Renal cortex interstitium (tissue), 11 donors: Measurements from ENCODE around the gene CDK5. TPM values are rescaled to one million over a fixed set of nuclear protein-coding genes. Genes with fewer than 3 reads are reported as not detected.
A peak's percentile ranks its signal among the peaks of the same experiment; 100 is the strongest.
"Not testable (repeated sequence)": the region's sequence is repeated elsewhere in the genome, so short reads cannot be mapped to it uniquely, and the experiment has no call there.

Experiments used
- DNase-seq, 11 donors: peaks; one replicate each; pipeline ENCODE4 v3.0.0-alpha.2; 2013; ENCODE audit warnings: low read depth in 9 of 11, low spot score in 4 of 11; ENCODE audit errors: extremely low read depth in 1 of 11
- polyA plus RNA-seq, 3 donors: library from polyadenylated mRNA; unstranded; fragments of 120-200 nt; gene quantifications; one replicate each; pipeline ENCODE4 v1.2.1, GENCODE V29; 2013; ENCODE audit not compliant: insufficient read length in 3 of 3

Gene CDK5
- polyA plus RNA-seq, 3 donors, result 14.7 to 18.9 (median 17.3) TPM

GRCh38 chr7:151012911-151013347, 44.8 kb downstream of the CDK5 start:
- DNase-seq, result no peak

DNA sequence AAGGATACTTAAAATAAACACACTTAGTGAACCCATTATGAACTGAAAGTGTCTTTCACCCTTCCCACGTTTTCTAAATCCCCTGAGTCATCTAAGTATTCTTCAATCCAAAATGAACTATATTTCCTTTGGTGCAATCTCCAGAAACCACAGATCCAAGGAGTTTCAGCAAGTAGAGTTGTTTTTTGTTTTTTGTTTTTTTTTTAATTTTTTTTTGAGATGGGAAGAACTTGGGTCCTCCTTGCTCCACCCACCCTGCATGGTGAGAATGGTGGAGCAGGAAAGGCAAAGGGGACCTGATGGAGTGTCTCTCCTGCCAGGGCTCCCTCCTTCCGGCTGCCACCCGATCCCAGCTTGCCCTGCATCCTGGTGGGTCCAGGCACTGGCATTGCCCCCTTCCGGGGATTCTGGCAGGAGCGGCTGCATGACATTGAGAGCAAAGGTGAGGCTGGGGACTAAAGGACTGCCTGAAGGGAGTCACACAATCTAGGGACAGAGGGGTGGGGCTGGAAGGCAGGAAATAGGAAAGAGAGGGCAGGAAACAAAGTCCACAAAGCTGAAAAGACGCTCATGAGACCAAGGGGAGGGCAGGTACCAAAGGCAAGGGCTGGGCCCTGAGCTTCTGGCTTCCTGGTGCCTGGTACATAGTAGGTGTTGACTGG, 45.5 kb downstream of the CDK5 start:
- no peak for DNase-seq

DNA sequence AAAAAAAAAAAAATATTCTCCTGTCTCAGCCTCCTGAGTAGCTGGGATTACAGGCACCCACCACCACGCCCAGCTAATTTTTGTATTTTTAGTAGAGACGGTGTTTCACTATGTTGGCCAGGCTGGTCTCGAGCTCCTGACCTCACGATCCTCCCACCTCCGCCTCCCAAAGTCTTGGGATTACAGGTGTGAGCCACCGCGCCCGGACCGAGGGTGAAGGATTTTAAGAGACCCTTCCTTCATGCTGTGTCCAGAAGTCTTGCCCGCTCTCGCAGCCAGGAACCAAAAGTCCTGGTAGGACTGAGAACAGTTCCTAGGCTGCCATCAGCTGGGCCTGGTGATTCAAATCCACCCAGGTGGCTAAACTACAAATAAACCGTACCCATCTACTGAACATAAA, 46.1 kb downstream of the CDK5 start:
- not testable (repeated sequence) for DNase-seq

DNA sequence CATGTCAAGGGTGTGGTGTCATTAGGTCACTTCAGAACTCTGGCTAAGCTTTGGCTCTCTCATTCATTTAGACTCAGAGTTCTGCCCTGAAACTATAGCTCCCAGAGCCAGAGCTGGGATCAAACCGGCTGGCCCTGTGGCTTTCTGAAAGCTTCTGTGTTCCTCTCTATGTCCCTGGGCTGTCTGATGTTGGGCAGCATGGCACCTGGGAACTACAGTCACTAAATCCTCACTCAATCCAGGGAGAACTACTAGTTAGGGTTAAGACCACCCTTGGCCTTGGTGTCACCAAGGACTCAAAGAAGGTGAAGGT, 46.6 kb downstream of the CDK5 start:
- DNase-seq, result no peak

DNA sequence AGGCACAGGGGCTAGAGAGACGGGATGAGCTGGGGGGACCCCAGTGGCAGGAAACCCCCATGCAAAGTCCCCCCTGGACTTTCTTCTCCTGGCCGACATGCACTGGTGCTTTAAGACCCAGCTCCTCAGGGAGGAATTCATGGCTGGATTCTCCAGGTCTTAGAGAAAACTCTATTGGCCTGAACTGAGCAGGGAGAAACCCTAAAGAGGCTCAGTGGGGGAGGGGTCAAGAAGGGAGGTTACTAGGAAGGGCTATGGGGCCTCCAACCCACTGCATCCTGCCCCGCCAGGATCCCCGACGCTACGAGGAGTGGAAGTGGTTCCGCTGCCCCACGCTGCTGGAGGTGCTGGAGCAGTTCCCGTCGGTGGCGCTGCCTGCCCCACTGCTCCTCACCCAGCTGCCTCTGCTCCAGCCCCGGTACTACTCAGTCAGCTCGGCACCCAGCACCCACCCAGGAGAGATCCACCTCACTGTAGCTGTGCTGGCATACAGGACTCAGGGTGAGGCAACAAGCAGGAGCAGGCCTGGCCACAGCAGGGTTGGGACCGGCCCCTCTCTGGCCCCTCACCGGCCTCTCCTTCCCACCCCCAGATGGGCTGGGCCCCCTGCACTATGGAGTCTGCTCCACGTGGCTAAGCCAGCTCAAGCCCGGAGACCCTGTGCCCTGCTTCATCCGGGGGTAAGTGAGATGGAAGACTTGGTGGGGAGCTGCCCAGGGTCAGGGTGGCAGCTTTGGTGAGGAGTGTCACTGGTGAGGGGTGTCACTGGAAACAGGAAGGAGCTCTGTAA, 47.2 kb downstream of the CDK5 start:
- DNase-seq, result peak in 1 of 11 donors; percentile 57

DNA sequence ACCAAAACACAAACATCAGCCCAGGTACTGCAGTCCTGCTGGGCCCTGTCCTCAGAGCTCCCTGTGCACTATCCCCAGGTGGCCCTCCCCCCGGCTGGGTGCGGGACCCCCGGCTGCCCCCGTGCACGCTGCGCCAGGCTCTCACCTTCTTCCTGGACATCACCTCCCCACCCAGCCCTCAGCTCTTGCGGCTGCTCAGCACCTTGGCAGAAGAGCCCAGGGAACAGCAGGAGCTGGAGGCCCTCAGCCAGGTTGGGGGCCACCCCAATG, 47.7 kb downstream of the CDK5 start:
- no peak for DNase-seq

- no peak for DNase-seq
Observed at GRCh38 chr7:151009327-151010036, 48.2 kb downstream of the CDK5 start.

DNA sequence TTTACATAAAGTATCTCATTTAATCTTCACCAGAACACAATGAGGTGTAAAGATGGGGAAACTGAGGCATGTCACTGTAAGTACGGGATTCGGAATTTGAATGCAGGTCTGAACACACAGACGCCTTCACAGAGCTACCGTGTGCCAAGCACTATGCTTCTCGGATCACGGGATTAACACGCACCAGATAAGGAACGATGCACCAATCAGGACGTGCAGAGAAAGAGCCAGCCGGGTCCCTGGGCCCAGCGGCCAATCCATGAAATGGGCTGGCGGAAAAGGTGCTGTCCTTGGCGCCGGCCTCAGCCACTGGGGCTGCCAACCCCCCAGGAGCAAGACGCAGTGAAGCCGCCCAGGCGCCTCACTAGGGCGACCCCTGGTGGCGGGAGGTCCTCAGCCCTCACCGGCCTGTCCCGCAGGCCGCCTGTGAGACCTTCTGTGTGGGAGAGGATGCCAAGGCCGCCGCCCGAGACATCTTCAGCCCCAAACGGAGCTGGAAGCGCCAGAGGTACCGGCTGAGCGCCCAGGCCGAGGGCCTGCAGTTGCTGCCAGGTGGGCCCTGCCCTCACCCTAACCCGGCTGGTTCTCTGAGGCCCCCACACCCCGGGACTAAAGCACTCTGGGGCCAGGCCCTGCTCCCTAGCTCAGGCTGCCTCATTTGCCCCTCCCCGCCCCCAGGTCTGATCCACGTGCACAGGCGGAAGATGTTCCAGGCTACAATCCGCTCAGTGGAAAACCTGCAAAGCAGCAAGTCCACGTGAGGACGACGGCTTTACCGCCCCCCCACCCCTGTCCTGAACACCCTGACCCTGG, 49.0 kb downstream of the CDK5 start:
- DNase-seq, result no peak

- no peak for DNase-seq
Observed at GRCh38 chr7:151008143-151008510, 49.6 kb downstream of the CDK5 start.

DNA sequence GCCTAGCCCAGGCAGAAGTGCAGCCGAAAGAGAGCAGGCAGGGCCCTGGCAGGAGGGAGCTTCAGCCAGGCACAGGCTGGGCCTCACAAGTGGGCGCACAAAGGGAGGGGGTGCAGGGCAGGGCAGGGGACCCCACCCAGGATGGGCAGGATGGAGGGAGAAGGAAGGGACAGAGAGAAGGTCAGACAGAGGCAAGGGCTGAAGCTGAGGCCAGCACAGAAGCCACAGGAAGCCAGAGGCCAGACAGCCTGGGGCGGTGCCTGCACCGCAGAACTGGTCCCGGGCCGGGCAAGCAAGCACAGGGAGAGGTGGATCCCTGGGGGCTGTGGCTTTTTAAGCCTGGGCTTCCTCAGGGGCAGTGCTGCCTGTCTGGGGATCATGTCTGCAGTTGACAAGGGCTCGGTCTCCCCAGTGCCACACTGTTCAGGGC, 50.2 kb downstream of the CDK5 start:
- DNase-seq, result no peak

GRCh38 chr7:151006590-151007300, 51.0 kb downstream of the CDK5 start:
- no peak for DNase-seq

- no peak for DNase-seq
Observed at GRCh38 chr7:151005566-151005965, 52.1 kb downstream of the CDK5 start.

Other genes starting within 250 kb of the CDK5 start
- 10 to 100 TPM; 44.4 to 63.1 (median 51.1) TPM for gene AOC1, start 205.4 kb downstream of the CDK5 start, polyA plus RNA-seq
- 10 to 100 TPM; 13.6 to 21.8 (median 20.2) TPM for gene KCNH2, start 79.6 kb downstream of the CDK5 start, polyA plus RNA-seq
- 10 to 100 TPM in 2 of 3 donors, 1 to 10 TPM in 1; 7.7 to 14.4 (median 12.7) TPM for gene NOS3, start 66.9 kb downstream of the CDK5 start, polyA plus RNA-seq
- 1 to 10 TPM; 2.3 to 4.6 (median 4.2) TPM for gene ATG9B, start 33.4 kb downstream of the CDK5 start, polyA plus RNA-seq
- 10 to 100 TPM; 19.3 to 32.5 (median 26.9) TPM for gene ABCB8, start 29.4 kb downstream of the CDK5 start, polyA plus RNA-seq
- gene ASIC3, start 9.4 kb downstream of the CDK5 start, polyA plus RNA-seq, result 1 to 10 TPM; 1.3 to 2.5 (median 2.3) TPM
- gene SLC4A2, start 1.7 kb upstream of the CDK5 start, polyA plus RNA-seq, result 100 to 1,000 TPM in 2 of 3 donors, 10 to 100 TPM in 1; 75.9 to 120 (median 110) TPM
- 10 to 100 TPM; 50.6 to 75.0 (median 71.7) TPM for gene FASTK, start 22.9 kb upstream of the CDK5 start, polyA plus RNA-seq
- gene TMUB1, start 25.6 kb upstream of the CDK5 start, polyA plus RNA-seq, result 10 to 100 TPM; 21.6 to 36.0 (median 34.5) TPM
- gene AGAP3, start 28.6 kb upstream of the CDK5 start, polyA plus RNA-seq, result 10 to 100 TPM; 53.8 to 75.3 (median 72.3) TPM
- gene GBX1, start 109.8 kb upstream of the CDK5 start, polyA plus RNA-seq, result under 1 TPM in 1 of 3 donors, not detected in 2; 0.19 TPM
- gene ASB10, start 129.4 kb upstream of the CDK5 start, polyA plus RNA-seq, result not detected
- gene H2BK1, start 152.6 kb upstream of the CDK5 start, polyA plus RNA-seq, result not detected
- gene ABCF2, start 169.3 kb upstream of the CDK5 start, polyA plus RNA-seq, result 10 to 100 TPM; 22.3 to 30.9 (median 30.8) TPM
- gene CHPF2, start 174.6 kb upstream of the CDK5 start, polyA plus RNA-seq, result 10 to 100 TPM; 20.3 to 28.1 (median 25.9) TPM
- 10 to 100 TPM; 64.4 to 81.5 (median 72.8) TPM for gene SMARCD3, start 190.8 kb upstream of the CDK5 start, polyA plus RNA-seq